GM21723 (cell line): Measurements from ENCODE around the gene GIGYF2.
"Not testable (repeated sequence)": the region's sequence is repeated elsewhere in the genome, so short reads cannot be mapped to it uniquely, and the experiment has no call there.

ENCODE experiments used
- ATAC-seq: cut with Tn5 transposase; IDR thresholded peaks from one replicate; pipeline ENCODE4 v1.9.1; 2021; ENCODE audit warnings: mild to moderate bottlenecking, moderate library complexity; ENCODE audit not compliant: unreplicated experiment

Gene GIGYF2

GRCh38 chr2:232890896-232891601 lies 193.9 kb downstream of the GIGYF2 start:
- ATAC-seq: no peak

GRCh38 chr2:232891621-232892071 lies 194.5 kb downstream of the GIGYF2 start:
- no peak for ATAC-seq

- no peak for ATAC-seq
Measured at GRCh38 chr2:232892221-232892620, 195.1 kb downstream of the GIGYF2 start.

- no peak for ATAC-seq
Measured at GRCh38 chr2:232892843-232893242, 195.7 kb downstream of the GIGYF2 start.

GRCh38 chr2:232893834-232894233 lies 196.7 kb downstream of the GIGYF2 start:
- ATAC-seq: no peak

- ATAC-seq: no peak
Measured at GRCh38 chr2:232894251-232894650, 197.1 kb downstream of the GIGYF2 start.

- no peak for ATAC-seq
Measured at GRCh38 chr2:232894746-232895145, 197.6 kb downstream of the GIGYF2 start.

- no peak for ATAC-seq
Measured at GRCh38 chr2:232896111-232896510, 199.0 kb downstream of the GIGYF2 start.

- no peak for ATAC-seq
Measured at GRCh38 chr2:232896720-232897597, 199.8 kb downstream of the GIGYF2 start.

GRCh38 chr2:232897598-232898408 lies 200.7 kb downstream of the GIGYF2 start:
- no peak for ATAC-seq

- no peak for ATAC-seq
Measured at GRCh38 chr2:232898592-232899543, 201.7 kb downstream of the GIGYF2 start.

- ATAC-seq: no peak
Measured at GRCh38 chr2:232900811-232901735, 203.9 kb downstream of the GIGYF2 start.

GRCh38 chr2:232901736-232902578 lies 204.8 kb downstream of the GIGYF2 start:
- no peak for ATAC-seq

- ATAC-seq: no peak
Measured at GRCh38 chr2:232903989-232904388, 206.9 kb downstream of the GIGYF2 start.

- not testable (repeated sequence) for ATAC-seq
Measured at GRCh38 chr2:232906867-232907717, 210.0 kb downstream of the GIGYF2 start.

- ATAC-seq: not testable (repeated sequence)
Measured at GRCh38 chr2:232907718-232908085, 210.6 kb downstream of the GIGYF2 start.

- no peak for ATAC-seq
Measured at GRCh38 chr2:232908695-232909094, 211.6 kb downstream of the GIGYF2 start.
